Erythroblast (primary cell): ENCODE data around the gene RIMBP3B.
"Not testable (repeated sequence)": the region's sequence is repeated elsewhere in the genome, so short reads cannot be mapped to it uniquely, and the experiment has no call there.

Experiments
- GATA1 ChIP-seq: IDR thresholded peaks from 2 replicates; pipeline ENCODE4 v1.6.1; 2011; ENCODE audit warnings: low read depth, mild to moderate bottlenecking, control low read depth, low read length, moderate library complexity
- POLR2A ChIP-seq: IDR thresholded peaks from 2 replicates; pipeline ENCODE4 v1.6.1; 2011; ENCODE audit warnings: mild to moderate bottlenecking, low read length

- not testable (repeated sequence) for TF ChIP-seq POLR2A, GATA1
Measured at GRCh38 chr22:21438013-21438412, 54.5 kb downstream of the RIMBP3B start.
